Measurements from ENCODE around the gene SUN1. TPM values are rescaled to one million over a fixed set of nuclear protein-coding genes. Genes with fewer than 3 reads are reported as not detected.
"Not testable (repeated sequence)": the region's sequence is repeated elsewhere in the genome, so short reads cannot be mapped to it uniquely, and the experiment has no call there.

Gene SUN1
- total RNA-seq, 1 experiment from 2014 or later = 130 TPM

- no peak for DNase-seq (ENCODE audit: low read depth)
Measured at GRCh38 chr7:832968-833424, 720 bp downstream of the SUN1 start.

- DNase-seq (ENCODE audit: low read depth) = no peak
Measured at GRCh38 chr7:833601-834258, 1.5 kb downstream of the SUN1 start.

GRCh38 chr7:834277-834676 lies 2.0 kb downstream of the SUN1 start:
- no peak for DNase-seq (ENCODE audit: low read depth)

- DNase-seq (ENCODE audit: low read depth) = no peak
Measured at GRCh38 chr7:835021-835420, 2.7 kb downstream of the SUN1 start.

GRCh38 chr7:835485-836401 lies 3.5 kb downstream of the SUN1 start:
- peak; percentile 43 for DNase-seq (ENCODE audit: low read depth)

GRCh38 chr7:836429-836828 lies 4.2 kb downstream of the SUN1 start:
- peak; percentile 53 for DNase-seq (ENCODE audit: low read depth)

- DNase-seq (ENCODE audit: low read depth) = no peak
Measured at GRCh38 chr7:837001-837400, 4.7 kb downstream of the SUN1 start.

- DNase-seq (ENCODE audit: low read depth) = no peak
Measured at GRCh38 chr7:840001-840600, 7.8 kb downstream of the SUN1 start.

- DNase-seq (ENCODE audit: low read depth) = no peak
Measured at GRCh38 chr7:841943-842342, 9.7 kb downstream of the SUN1 start.

- no peak for DNase-seq (ENCODE audit: low read depth)
Measured at GRCh38 chr7:842431-843031, 10.3 kb downstream of the SUN1 start.

GRCh38 chr7:843230-843629 lies 11.0 kb downstream of the SUN1 start:
- no peak for DNase-seq (ENCODE audit: low read depth)

GRCh38 chr7:844043-844442 lies 11.8 kb downstream of the SUN1 start:
- no peak for DNase-seq (ENCODE audit: low read depth)

GRCh38 chr7:844514-844913 lies 12.2 kb downstream of the SUN1 start:
- DNase-seq (ENCODE audit: low read depth) = no peak

- no peak for DNase-seq (ENCODE audit: low read depth)
Measured at GRCh38 chr7:845091-845490, 12.8 kb downstream of the SUN1 start.

- DNase-seq (ENCODE audit: low read depth) = no peak
Measured at GRCh38 chr7:845731-846130, 13.5 kb downstream of the SUN1 start.

GRCh38 chr7:846958-847650 lies 14.8 kb downstream of the SUN1 start:
- not testable (repeated sequence) for DNase-seq (ENCODE audit: low read depth)

- not testable (repeated sequence) for DNase-seq (ENCODE audit: low read depth)
Measured at GRCh38 chr7:847728-848127, 15.5 kb downstream of the SUN1 start.

GRCh38 chr7:849145-849544 lies 16.9 kb downstream of the SUN1 start:
- DNase-seq (ENCODE audit: low read depth) = no peak

- no peak for DNase-seq (ENCODE audit: low read depth)
Measured at GRCh38 chr7:849781-850180, 17.5 kb downstream of the SUN1 start.

- DNase-seq (ENCODE audit: low read depth) = no peak
Measured at GRCh38 chr7:851204-851603, 18.9 kb downstream of the SUN1 start.
